Duodenal mucosa (tissue), 2 donors: ENCODE results near the gene PRDX5.

Source experiments
- H3K27ac ChIP-seq: one replicate; pipeline ENCODE4 v1.7.0; 2013; ENCODE audit warnings: low read depth, low read length
- H3K27me3 ChIP-seq, 2 donors: one replicate each; pipeline ENCODE4 v1.7.0; 2013; ENCODE audit warnings: low read length in 2 of 2, control low read depth in 1 of 2; ENCODE audit not compliant: insufficient read depth in 2 of 2, control insufficient read depth in 1 of 2
- H3K36me3 ChIP-seq, 2 donors: one replicate each; pipeline ENCODE4 v1.7.0; 2013; ENCODE audit warnings: low read length in 2 of 2, control low read depth in 1 of 2; ENCODE audit not compliant: insufficient read depth in 2 of 2, control insufficient read depth in 1 of 2
- H3K4me1 ChIP-seq, 2 donors: one replicate each; pipeline ENCODE4 v1.7.0; 2013; ENCODE audit warnings: low read length in 2 of 2, control low read depth in 1 of 2; ENCODE audit not compliant: insufficient read depth in 2 of 2, control insufficient read depth in 1 of 2
- H3K4me3 ChIP-seq, 2 donors: one replicate each; pipeline ENCODE4 v1.7.0; 2013; ENCODE audit warnings: low read length in 2 of 2, low read depth in 1 of 2
- H3K9ac ChIP-seq, 2 donors: one replicate each; pipeline ENCODE4 v1.7.0; 2013; ENCODE audit warnings: low read length in 2 of 2, low read depth in 1 of 2
- H3K9me3 ChIP-seq, 2 donors: one replicate each; pipeline ENCODE4 v1.7.0; 2013; ENCODE audit warnings: low read length in 2 of 2, control low read depth in 1 of 2; ENCODE audit not compliant: control insufficient read depth in 1 of 2

PRDX5 gene

DNA sequence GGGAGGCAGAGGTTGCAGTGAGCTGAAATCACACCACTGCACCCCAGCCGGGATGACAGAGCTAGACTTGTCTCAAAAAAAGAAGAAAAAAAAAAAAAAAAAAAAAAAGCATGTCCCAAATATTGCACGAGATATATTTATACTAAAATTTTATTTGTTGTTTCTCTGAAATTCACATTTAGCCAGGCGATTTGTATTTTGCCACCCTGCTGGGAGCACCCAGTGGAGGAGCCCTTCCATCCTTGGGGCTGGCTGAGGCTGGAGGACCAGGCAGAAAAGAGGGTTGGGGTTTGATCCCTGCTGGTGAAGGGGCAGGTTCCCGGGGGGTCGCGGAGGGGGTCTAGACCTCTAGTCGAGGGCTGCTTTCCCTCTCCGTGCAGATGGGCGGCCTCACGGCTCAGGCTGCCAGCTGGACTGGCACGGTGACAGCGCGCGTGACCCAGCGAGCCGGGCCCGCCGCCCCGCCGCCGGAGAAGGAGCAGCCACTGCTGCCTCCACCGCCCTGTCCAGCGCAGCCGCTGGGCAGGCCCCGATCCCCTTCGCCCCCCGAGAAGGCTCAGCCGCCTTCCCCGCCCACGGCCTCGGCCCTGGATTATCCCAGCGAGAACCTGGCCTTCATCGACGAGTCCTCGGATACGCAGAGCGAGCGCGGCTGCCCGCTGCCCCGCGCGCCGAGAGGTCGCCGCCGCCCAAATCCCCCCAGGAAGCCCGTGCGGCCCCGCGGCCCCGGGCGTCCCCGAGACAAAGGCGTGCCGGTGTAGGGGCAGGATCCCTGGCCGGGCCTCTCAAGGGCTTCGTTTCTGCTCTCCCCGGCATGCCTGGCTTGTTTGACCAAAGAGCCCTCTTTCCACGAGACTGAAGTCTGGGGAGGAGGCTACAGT, 18.7 kb upstream of the PRDX5 start:
- Histone ChIP-seq H3K9me3 (no peaks in the 10 kb centered on the region), H3K27ac (no peak overlapping the region), H3K9ac (peak overlapping the region in 1 of 2 donors; percentile 12), H3K36me3 (no peaks in the 10 kb centered on the region), H3K4me3 (peak overlapping the region in 1 of 2 donors; percentile 56), H3K4me1 (peaks cover 26 to 31% of the 10 kb centered on the region in 2 donors), H3K27me3 (peaks cover 50 to 56% of the 10 kb centered on the region in 2 donors)

DNA sequence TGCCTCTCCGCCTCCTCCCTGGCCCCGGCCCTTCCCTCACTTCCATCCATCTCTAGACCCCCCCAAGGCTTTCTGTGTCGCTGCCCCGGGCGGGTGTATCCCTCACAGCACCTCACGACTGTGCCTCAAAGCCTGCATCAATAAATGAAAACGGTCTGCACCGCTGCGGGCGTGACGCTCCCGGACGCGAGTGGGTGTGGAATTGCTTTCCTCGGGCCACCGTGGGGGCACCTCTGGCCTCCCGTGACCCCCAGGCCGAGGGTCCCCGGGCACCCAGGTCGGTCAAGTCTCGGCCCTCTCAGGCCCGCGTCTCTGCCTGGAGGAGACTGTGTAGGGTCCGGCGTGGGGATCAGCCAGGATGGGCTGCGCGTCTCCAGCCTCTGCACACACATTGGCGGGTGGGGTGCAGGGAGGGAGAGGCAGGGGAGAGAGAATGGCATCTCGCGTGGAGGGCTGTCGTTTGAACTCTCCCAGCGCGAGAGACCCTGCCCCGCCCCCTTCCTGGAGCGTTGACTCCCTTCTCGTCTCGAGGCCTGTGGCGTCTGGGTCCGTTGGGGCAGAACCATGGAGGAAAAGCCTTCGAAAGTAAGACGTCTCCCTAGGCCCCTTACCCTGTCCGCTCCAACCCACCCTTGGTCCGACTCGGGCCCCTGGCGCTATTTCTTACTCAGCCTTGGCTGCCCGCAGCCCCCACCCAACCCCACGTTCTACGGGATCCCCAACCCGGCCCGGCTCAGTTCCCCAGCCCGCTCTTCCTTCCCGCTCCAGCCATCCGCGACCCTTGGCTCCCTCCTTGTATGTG, 17.9 kb upstream of the PRDX5 start, which contains the start of gene CATSPERZ:
Gene CATSPERZ, plus strand, starts transcription at position 512 of the 802 bp plus-strand sequence. Its CDS starts 53 bp downstream, at position 565.
- Histone ChIP-seq H3K9ac (peak within 1 kb of the TSS in 1 of 2 donors; percentile 44), H3K27me3 (peaks cover 44 to 50% of the 10 kb centered on the region in 2 donors), H3K4me1 (peaks cover 30 to 32% of the 10 kb centered on the region in 2 donors), H3K36me3 (no peaks in the 10 kb centered on the region), H3K9me3 (no peaks in the 10 kb centered on the region), H3K27ac (no peak within 1 kb of the TSS), H3K4me3 (peak within 1 kb of the TSS; percentile 40 to 56)

DNA sequence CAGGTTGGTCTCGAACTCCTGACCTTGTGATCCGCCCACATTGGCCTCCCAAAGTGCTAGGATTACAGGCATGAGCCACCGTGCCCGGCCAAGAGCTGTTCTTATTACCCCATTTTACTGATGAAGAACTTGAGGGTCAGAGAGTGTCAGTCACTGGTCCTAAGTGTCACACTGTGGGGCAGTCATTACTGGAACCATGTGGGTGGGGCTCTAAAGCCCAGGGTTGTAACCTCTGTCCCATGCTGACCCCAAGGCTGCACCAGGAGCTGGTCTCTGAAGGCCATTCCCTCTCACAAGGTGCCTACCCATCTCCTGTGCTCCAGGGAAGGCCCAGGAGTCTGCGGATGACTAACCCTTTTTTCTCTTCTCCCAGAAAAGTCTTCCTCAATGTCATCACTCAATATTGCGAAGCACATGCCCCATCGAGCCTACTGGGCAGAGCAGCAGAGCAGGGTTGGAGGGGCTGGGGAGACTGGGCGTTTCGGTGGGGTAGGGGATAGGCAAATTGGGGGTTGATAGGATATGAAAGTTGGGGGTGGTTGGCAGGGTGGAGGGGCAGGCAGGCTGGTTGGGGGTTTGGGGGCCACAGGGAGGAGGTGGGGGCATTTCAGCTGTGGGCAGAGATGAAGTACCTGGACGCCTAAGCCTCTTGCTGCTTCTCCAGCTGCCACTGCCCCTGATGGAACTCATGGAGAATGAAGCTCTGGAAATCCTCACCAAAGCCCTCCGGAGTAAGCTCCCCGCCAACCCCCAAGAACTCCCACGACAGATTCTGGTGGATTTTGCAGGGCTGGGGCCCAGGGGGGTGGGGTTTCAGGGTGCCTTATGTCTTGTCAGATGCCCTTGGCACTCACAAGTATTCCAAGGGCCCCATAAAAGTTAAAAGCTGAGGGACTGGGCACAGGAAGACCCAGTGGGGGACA, 14.6 kb upstream of the PRDX5 start:
- Histone ChIP-seq H3K9ac (peak overlapping the region in 1 of 2 donors; percentile 86), H3K27ac (no peak overlapping the region), H3K4me3 (peak overlapping the region in 1 of 2 donors; percentile 70), H3K36me3 (peaks cover 0 to 12% of the 10 kb centered on the region in 2 donors), H3K27me3 (peaks cover 16 to 21% of the 10 kb centered on the region in 2 donors), H3K9me3 (no peaks in the 10 kb centered on the region), H3K4me1 (peaks cover 33 to 47% of the 10 kb centered on the region in 2 donors)

DNA sequence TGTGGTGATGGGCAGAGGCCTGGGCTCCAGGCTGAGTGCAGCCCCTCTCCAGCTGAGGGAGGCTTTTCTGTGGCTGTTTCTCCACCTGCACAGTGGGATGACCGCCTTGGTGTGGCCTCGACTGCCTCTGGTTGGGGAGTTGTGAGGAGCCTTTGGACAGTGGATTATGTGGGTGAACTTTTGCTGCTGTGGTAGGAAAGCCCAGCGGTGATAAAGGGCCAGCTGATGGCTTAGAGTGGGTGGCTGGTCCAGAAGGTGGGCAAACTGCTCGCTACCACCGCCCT, 13.9 kb upstream of the PRDX5 start:
- H3K4me1 ChIP-seq, result peaks cover 33 to 46% of the 10 kb centered on the region in 2 donors
- H3K27ac ChIP-seq, result peak overlapping the region; percentile 92
- H3K4me3 ChIP-seq, result peak overlapping the region; percentile 70 to 82
- H3K9me3 ChIP-seq, result no peaks in the 10 kb centered on the region
- peak overlapping the region; percentile 83 to 86 for H3K9ac ChIP-seq
- H3K36me3 ChIP-seq, result peaks cover 0 to 12% of the 10 kb centered on the region in 2 donors
- peaks cover 15 to 20% of the 10 kb centered on the region in 2 donors for H3K27me3 ChIP-seq

DNA sequence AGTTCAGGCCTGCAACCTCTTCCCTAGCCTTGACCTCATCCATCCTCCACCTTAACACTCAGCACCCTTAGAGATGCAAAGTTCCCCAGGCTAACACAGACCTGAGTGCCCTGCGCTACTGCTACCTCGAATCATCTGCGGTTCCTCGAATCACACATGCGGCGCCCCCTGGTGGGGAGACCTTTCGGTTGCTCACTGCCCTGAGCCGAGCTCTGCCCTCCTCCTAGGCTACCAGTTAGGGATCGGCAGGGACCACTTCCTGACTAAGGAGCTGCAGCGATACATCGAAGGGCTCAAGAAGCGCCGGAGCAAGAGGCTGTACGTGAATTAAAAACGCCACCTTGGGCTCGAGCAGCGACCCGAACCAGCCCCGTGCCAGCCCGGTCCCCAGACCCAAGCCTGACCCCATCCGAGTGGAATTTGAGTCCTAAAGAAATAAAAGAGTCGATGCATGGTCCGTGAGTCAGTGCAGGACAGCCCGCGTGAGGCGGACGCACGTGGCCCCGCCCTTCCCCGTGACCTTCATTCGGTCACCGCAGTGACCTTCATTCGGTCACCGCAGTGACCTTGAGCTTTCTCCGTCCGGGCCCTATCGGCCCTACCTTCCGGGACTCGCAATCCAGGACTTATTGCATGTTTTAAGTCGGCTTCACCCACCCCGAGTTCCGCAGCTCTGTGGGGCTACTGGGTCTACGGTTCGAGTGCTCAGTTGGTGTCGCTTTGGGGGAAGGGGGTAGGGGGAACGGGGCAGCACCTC, 13.4 kb upstream of the PRDX5 start:
- H3K36me3 ChIP-seq, result peaks cover 0 to 12% of the 10 kb centered on the region in 2 donors
- H3K4me3 ChIP-seq, result peak overlapping the region; percentile 70 to 82
- H3K4me1 ChIP-seq, result peaks cover 28 to 41% of the 10 kb centered on the region in 2 donors
- H3K27ac ChIP-seq, result peak overlapping the region; percentile 92
- H3K9me3 ChIP-seq, result no peaks in the 10 kb centered on the region
- peaks cover 14% of the 10 kb centered on the region in 2 donors for H3K27me3 ChIP-seq
- H3K9ac ChIP-seq, result peak overlapping the region; percentile 83 to 86

DNA sequence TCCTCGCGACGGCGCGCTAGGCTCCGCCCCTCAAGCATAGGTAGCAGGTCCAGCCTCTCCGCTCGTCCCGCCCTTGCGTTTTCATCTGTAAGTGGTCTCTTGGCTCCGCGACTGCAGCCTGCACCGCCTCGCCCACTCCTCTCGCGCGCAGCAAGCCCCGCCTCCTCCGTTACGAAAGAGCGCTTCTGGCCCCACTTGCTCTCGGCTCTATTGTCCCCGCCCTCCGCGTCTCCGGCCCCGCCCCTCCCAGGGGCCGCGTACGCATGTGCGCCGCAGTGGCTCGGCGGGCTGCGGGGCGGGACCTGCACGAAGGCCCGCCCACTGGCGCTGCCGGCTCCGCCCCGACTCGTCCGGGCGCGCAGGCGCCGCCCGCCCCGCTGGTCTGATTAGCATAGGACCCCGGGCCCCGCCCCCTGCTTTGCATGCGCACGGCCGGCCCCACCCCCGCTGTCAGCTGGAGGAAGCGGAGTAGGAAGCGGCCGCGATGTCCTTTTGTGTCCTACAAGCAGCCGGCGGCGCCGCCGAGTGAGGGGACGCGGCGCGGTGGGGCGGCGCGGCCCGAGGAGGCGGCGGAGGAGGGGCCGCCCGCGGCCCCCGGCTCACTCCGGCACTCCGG, 12.7 kb upstream of the PRDX5 start, which contains the start of gene ESRRA:
Gene ESRRA, plus strand, starts transcription at position 450 of the 616 bp plus-strand sequence. CDS start 1,656 bp downstream, outside the sequence.
- H3K9ac ChIP-seq, result peak within 1 kb of the TSS; percentile 83 to 99
- H3K27ac ChIP-seq, result peak within 1 kb of the TSS; percentile 92
- H3K9me3 ChIP-seq, result no peaks in the 10 kb centered on the region
- peaks cover 21 to 34% of the 10 kb centered on the region in 2 donors for H3K4me1 ChIP-seq
- peak within 1 kb of the TSS; percentile 75 to 83 for H3K4me3 ChIP-seq
- peaks cover 7% of the 10 kb centered on the region in 2 donors for H3K27me3 ChIP-seq
- H3K36me3 ChIP-seq, result peaks cover 0 to 12% of the 10 kb centered on the region in 2 donors

DNA sequence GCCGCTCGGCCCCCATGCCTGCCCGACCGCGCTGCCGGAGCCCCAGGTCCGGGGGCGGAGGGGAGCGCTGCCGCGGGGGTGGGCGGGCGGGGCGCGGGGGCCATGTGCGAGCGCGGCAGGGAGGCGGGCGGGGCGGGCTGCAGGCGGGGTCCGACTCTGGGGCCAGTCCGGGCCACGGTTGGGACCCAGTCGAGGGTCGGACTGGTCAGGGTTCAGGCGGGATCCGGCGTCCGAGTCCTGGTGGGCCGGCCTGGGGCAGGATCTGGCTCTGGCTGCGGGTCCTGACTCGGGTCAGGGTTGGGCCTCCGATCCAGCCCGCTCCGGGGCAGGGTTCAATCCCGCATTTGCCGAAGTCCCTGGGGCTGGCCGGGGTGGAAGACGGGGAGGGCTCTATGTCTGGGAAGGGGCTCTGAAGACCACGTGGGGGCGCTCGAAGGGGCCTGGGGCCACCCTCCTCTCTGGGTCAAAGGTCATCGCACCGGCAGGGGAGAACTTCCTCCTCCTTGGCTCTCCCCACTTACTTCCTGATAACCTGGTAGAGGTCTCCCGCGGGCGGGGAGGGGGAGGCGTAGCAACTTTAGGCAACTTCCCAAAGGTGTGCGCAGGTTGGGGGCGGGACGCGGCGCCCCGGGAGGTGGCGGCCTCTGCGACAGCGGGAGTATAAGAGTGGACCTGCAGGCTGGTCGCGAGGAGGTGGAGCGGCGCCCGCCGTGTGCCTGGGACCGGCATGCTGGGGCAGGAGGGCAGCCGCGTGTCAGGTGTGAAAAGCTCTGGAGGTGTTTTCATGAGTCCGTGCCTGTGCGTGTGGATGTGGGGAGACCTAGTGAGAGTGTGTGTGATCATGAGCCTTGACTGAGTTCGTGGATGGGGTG, 12.0 kb upstream of the PRDX5 start:
- peak overlapping the region; percentile 75 to 83 for H3K4me3 ChIP-seq
- no peaks in the 10 kb centered on the region for H3K9me3 ChIP-seq
- peaks cover 15 to 29% of the 10 kb centered on the region in 2 donors for H3K4me1 ChIP-seq
- peak overlapping the region; percentile 80 to 99 for H3K9ac ChIP-seq
- peak overlapping the region; percentile 91 for H3K27ac ChIP-seq
- peaks cover 3 to 14% of the 10 kb centered on the region in 2 donors for H3K36me3 ChIP-seq
- H3K27me3 ChIP-seq, result no peaks in the 10 kb centered on the region

DNA sequence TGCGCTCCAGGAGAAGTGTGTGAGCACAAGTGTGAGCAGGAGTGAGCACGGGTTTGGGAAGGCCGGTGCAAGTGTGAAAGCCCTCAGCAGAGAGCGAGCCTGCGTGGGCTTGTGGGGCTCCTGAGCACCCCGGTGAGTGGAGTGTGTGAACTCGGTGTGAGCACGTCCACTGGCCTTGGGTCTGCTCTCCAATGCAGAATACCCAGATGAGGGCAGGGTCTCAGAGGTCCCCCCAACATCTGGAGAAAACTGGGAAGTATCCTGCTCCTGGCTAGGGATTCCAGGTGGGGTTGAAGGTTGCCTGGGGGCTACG, 11.4 kb upstream of the PRDX5 start:
- peak overlapping the region; percentile 91 for H3K27ac ChIP-seq
- H3K9ac ChIP-seq, result peak overlapping the region; percentile 80 to 99
- no peaks in the 10 kb centered on the region for H3K27me3 ChIP-seq
- peaks cover 6 to 17% of the 10 kb centered on the region in 2 donors for H3K36me3 ChIP-seq
- H3K4me3 ChIP-seq, result peak overlapping the region; percentile 75 to 83
- H3K9me3 ChIP-seq, result no peaks in the 10 kb centered on the region
- H3K4me1 ChIP-seq, result peaks cover 15 to 32% of the 10 kb centered on the region in 2 donors
